NCI-H1436 treated with DMSO at 0.1 percent for 48 hours (cell line): ENCODE measurements around the gene PRXL2A.

Source experiments
- DNase-seq: peaks from one replicate; lab custom pipeline; 2025; lab: John Stamatoyannopoulos, UW

Gene PRXL2A

GRCh38 chr10:80461208-80462183, 53.1 kb downstream of the PRXL2A start:
- DNase-seq, result no peak

GRCh38 chr10:80462299-80462980, 54.1 kb downstream of the PRXL2A start:
- no peak for DNase-seq

- DNase-seq, result no peak
Measured at GRCh38 chr10:80462981-80463741, 54.8 kb downstream of the PRXL2A start.

GRCh38 chr10:80463868-80464267, 55.5 kb downstream of the PRXL2A start:
- DNase-seq, result no peak

- DNase-seq, result no peak
Measured at GRCh38 chr10:80464557-80465450, 56.5 kb downstream of the PRXL2A start.

- no peak for DNase-seq
Measured at GRCh38 chr10:80465451-80465835, 57.1 kb downstream of the PRXL2A start.

GRCh38 chr10:80465839-80466590, 57.7 kb downstream of the PRXL2A start:
- DNase-seq, result no peak

- no peak for DNase-seq
Measured at GRCh38 chr10:80466724-80467326, 58.5 kb downstream of the PRXL2A start.

- DNase-seq, result no peak
Measured at GRCh38 chr10:80468002-80468401, 59.7 kb downstream of the PRXL2A start.

- no peak for DNase-seq
Measured at GRCh38 chr10:80468806-80469421, 60.6 kb downstream of the PRXL2A start.

GRCh38 chr10:80470266-80470665, 61.9 kb downstream of the PRXL2A start:
- no peak for DNase-seq

GRCh38 chr10:80471001-80471400, 62.6 kb downstream of the PRXL2A start:
- no peak for DNase-seq

- DNase-seq, result no peak
Measured at GRCh38 chr10:80471715-80472233, 63.4 kb downstream of the PRXL2A start.

GRCh38 chr10:80472234-80473095, 64.1 kb downstream of the PRXL2A start:
- no peak for DNase-seq

- no peak for DNase-seq
Measured at GRCh38 chr10:80473096-80473657, 64.8 kb downstream of the PRXL2A start.

GRCh38 chr10:80473692-80474596, 65.6 kb downstream of the PRXL2A start:
- DNase-seq, result no peak

GRCh38 chr10:80474597-80474910, 66.2 kb downstream of the PRXL2A start:
- no peak for DNase-seq
